Thyroid gland (tissue), 4 donors: ENCODE data around the gene BLM.

Source experiments
- CTCF ChIP-seq, 6 experiments: fragments of 200-600 bp in 3 of 6; fragments of 450-650 bp in 3 of 6; sonication (generic) in 3 of 6; IDR thresholded peaks; one replicate each; pipeline ENCODE4 v1.5.1; 2016 to 2019; ENCODE audit warnings: antibody characterized with exemption in 6 of 6, mild to moderate bottlenecking in 2 of 6, inconsistent platforms in 1 of 6, moderate library complexity in 1 of 6
- POLR2A ChIP-seq, 2 donors: fragments of 450-650 bp; IDR thresholded peaks; one replicate each; pipeline ENCODE4 v1.6.1; 2017; ENCODE audit warnings: antibody characterized with exemption in 2 of 2, mild to moderate bottlenecking in 2 of 2, moderate library complexity in 1 of 2

- TF ChIP-seq POLR2A (IDR thresholded peaks at IDR 0.05): no peak
- no peak for TF ChIP-seq CTCF (IDR thresholded peaks at IDR 0.05)
Observed at GRCh38 chr15:90807074-90807785, 90.1 kb downstream of the BLM start.
